GM21381 (cell line): Measurements from ENCODE around the gene PLEKHH3.

ENCODE experiments used
- ATAC-seq: cut with Tn5 transposase; IDR thresholded peaks from one replicate; pipeline ENCODE4 v1.9.1; 2021; ENCODE audit warnings: mild to moderate bottlenecking, moderate library complexity; ENCODE audit not compliant: unreplicated experiment

Gene PLEKHH3

GRCh38 chr17:42686520-42687128, 9.8 kb upstream of the PLEKHH3 start:
- ATAC-seq, result no peak

DNA sequence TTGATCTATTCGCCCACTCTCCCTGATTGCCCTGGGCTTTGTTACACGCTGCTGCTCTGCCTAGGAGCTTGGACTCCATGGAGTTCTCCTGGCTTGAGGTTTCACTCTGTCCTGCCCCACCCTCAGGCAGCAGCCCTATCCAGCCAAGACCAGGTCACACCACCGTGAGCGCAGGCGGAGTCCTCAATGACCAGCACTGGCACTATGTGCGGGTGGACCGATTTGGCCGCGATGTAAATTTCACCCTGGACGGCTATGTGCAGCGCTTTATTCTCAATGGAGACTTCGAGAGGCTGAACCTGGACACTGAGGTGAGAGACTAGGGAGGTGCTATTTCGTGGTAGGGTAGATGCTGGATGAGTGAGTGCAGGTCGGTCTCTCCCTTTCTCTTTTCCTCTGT, 9.0 kb upstream of the PLEKHH3 start:
- no peak for ATAC-seq

GRCh38 chr17:42684929-42685556, 8.2 kb upstream of the PLEKHH3 start:
- no peak for ATAC-seq

GRCh38 chr17:42683407-42684034, 6.7 kb upstream of the PLEKHH3 start:
- ATAC-seq, result no peak

DNA sequence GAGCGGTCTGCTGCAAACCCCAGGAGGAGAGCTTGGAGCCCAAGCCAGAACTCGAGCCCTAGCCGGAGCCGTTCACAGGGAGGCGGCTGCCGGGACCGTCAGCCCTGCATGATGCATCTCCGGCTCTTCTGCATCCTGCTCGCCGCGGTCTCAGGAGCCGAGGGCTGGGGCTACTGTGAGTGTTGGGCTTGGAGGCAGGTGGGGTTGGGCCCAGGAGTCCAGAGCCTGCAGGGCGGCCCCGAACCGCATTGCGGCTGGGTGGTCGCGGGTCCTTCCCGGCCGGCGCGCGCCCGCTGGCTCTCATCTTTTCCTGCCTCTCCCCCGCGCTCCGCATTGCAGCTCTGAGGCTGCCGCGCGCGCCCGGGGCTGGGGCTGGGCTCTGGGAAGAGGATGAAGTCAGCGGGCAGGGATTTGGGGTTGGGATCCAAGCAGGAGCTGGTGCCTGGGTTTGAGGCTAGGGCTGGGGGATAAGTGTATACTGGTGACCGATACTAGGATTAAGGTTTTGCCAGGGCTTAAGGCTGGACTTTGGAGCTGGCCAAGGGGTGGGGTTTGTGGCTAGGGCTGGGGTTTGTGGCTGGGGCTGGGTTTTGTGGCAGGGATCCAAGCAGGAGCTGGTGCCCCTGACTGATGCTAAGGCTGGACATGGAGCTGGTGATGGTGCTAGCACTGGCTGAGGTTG, 6.1 kb upstream of the PLEKHH3 start:
- no peak for ATAC-seq

DNA sequence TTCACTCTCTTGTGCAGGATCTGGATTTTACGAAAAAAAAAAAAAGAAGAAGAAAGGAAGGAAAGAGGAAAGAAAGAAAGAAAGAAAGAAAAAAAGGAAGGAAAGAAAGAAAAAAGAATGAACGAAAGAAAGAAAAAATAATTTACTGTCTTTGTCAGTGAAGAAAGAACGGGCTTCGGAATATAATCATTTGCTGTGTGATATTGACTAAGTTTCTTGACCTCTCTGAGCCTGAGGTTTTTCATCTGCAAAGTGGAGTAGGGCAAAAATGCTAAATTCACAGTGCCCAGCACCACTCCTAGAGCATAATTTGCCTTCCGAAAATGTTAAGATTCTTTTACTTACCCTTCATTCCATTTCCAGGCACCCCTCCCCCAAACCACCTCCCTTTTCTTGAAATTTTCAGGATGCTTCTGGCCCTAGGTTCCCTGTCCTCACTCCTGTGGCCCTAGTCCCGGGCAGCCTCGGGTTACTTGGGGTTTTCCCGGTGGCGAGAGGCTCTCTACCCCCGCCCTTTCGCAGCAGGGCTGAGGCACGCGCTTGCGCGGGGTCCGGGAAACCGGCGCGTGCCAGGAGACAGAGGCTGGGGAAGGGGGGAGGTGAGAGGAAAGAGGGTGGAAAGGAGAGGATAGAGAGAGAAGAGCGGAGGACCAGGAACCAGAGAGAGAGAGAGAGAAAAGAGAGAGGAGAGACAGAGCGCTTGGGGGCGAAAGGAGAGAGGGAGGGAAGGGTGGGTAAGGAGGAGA, 5.4 kb upstream of the PLEKHH3 start, which contains the start of gene CNTNAP1:
Gene CNTNAP1 (plus strand): TSS at position 556 of the 746 bp plus-strand sequence. CDS start 299 bp downstream, outside the sequence.
- no peak for ATAC-seq

DNA sequence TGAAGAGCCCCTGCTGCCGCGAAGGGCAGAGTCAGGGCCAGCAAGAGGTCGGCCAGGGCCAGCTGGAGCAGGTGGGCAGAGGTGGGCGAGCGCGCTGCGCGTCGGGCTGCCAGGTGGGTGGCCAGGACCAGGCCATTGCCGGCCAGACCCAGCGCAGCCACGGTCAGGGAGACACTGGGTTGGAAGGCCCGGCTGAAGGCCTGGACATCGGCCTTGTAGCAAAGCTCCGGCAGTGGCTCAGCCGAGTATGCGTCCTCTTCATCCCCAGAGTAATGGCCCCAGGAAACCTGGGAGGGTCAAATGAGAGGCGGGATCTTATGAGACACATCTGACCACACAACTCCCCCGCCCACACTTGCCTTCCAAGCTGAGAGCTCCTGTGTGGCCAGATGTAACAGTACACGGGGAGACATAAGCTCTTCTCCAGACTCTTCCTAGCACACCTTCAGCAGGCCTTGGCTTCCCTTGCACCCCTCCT, 3.6 kb upstream of the PLEKHH3 start:
- no peak for ATAC-seq

- ATAC-seq, result no peak
Measured at GRCh38 chr17:42679492-42680330, 2.9 kb upstream of the PLEKHH3 start.

DNA sequence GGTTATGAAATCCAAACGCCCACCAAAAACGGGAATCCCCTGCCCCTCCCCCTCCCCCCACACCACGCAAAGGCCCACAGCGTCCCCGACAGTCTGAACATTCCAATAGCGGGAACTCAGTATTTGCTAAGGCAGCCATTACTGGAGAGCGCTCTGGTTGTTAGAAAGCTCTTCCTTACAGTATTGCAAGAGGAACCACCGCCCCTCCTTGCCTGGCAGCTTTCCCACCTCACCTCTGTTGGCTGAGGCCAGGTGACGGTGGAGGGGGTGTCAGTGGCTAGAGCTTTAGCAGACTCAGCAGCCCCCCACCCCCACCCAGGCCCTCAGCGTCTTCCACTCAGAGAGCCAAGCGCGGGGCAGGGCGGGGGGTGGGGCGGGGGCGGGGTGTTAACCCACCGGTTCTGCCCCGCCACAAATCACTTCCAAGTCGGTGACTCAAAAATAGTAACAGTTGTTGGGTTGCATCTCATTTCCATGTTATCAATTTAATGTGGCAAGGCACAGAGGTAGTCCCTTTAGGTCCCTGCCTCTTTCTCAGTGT, 2.2 kb upstream of the PLEKHH3 start:
- ATAC-seq, result no peak

DNA sequence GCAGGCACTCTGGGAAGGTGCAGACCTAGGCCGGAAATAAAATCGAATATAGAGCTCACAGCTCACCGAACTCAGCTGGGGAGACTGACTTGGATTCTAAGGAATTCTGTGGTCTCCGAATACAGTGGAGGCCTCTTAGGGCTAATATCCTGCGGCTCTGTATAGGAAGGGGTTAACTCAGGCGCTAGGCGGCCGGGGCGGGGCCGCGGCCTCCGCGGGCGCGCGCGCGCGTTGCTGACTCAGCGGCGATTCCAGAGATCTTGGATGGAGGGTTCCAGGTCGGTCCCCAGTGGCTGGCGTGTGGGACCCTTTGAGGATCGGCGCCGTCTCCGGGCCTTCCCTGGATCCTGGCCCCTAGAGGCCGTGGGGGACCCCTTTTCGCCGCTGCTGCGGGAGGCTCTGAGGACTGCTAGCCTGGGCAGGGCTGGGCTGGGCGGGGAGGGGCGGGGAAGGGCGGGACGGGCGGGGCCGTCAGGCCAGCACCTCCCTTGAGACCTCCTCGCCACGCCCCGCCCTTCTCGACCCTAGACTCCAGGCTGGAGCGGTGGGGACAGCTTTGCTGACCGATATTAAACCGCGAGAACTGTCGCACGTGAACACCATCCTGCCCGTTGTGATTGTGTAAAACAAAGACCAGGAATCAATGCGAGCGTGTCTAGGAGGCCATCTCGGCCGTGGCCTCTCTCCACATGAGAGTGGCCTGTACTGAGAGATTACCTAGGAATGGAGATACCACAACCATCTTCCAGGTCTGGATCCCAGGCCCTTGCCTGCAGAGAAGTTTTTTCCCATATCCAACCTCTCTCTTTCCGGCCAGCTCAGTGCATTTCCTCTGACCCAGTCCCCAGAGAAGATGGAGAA, 1.4 kb upstream of the PLEKHH3 start:
- peak; percentile 20 for ATAC-seq

DNA sequence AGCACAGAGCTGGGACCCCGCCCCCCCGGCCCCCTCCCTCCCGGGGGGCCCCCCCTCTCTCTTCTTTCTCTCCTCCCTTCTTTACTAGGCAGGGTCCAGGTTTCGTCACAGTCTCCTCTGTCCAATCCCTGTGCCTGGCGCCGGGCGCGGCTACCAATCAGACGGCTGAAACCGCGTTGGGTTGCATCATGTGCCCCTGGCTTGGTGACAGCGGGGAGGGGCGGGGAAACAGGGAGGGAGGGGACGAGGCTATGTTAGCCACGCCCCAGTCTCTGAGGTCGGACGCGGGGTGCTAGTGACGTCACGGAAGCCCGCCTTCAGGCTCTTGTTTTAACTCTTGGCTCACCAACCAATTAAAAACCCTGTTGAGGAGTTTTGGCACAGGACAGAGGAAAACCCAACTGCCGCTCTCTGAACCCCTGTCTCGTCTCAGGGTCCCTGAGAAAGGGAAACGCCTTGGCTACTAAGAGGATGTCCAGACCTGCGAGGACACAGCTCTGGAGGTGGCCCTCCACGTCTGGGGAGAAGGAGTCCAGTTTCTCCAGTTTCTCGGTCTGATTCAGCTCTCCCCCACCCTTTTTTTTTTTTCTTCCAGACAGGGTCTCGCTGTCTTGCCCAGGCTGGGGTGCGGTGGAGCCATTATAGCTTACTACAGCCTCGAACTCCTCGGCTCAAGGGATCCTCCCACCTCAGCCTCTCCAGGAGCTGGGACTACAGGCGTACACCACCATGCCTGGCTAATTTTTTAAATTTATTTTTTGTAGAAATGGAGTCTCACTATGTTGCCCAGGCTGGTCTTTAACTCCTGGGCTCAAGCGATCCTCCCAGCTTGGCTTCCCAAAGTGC, 441 bp upstream of the PLEKHH3 start:
- peak; percentile 60 for ATAC-seq

- ATAC-seq, result no peak
Measured at GRCh38 chr17:42675965-42676423, 800 bp downstream of the PLEKHH3 start.

- ATAC-seq, result no peak
Measured at GRCh38 chr17:42675348-42675964, 1.3 kb downstream of the PLEKHH3 start.

GRCh38 chr17:42674755-42675347, 1.9 kb downstream of the PLEKHH3 start:
- no peak for ATAC-seq

GRCh38 chr17:42673885-42674754, 2.7 kb downstream of the PLEKHH3 start:
- no peak for ATAC-seq
